HEK293T (cell line): ENCODE measurements around the gene GRM5.

Experiments used
- ARNT ChIP-seq: fragments of 450-650 bp; IDR thresholded peaks from 2 replicates; pipeline ENCODE4 v1.6.1; 2017; ENCODE audit warnings: mild to moderate bottlenecking
- CTBP1 ChIP-seq: fragments of 450-650 bp; IDR thresholded peaks from 2 replicates; pipeline ENCODE4 v1.6.1; 2016; ENCODE audit warnings: borderline replicate concordance
- FOXA1 ChIP-seq: fragments of 450-650 bp; IDR thresholded peaks from 2 replicates; pipeline ENCODE4 v1.6.1; 2016; ENCODE audit warnings: mild to moderate bottlenecking
- FOXM1 ChIP-seq: fragments of 450-650 bp; IDR thresholded peaks from 2 replicates; pipeline ENCODE4 v1.6.1; 2017; ENCODE audit warnings: mild to moderate bottlenecking, borderline replicate concordance
- SP1 ChIP-seq: fragments of 450-650 bp; IDR thresholded peaks from 2 replicates; pipeline ENCODE4 v1.6.1; 2017
- SUZ12 ChIP-seq: fragments of 450-650 bp; IDR thresholded peaks from 2 replicates; pipeline ENCODE4 v1.6.1; 2016; ENCODE audit warnings: mild to moderate bottlenecking
- TARDBP ChIP-seq: fragments of 450-650 bp; IDR thresholded peaks from 2 replicates; pipeline ENCODE4 v1.6.1; 2016
- TF ChIP-seq, protein P1 (sequence below): fragments of 450-650 bp; IDR thresholded peaks from 2 replicates; pipeline ENCODE4 v1.6.1; 2016

- TF ChIP-seq SP1: no peak
- TF ChIP-seq, protein P1, sequence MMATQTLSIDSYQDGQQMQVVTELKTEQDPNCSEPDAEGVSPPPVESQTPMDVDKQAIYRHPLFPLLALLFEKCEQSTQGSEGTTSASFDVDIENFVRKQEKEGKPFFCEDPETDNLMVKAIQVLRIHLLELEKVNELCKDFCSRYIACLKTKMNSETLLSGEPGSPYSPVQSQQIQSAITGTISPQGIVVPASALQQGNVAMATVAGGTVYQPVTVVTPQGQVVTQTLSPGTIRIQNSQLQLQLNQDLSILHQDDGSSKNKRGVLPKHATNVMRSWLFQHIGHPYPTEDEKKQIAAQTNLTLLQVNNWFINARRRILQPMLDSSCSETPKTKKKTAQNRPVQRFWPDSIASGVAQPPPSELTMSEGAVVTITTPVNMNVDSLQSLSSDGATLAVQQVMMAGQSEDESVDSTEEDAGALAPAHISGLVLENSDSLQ: no peak
- TF ChIP-seq FOXA1: no peak
- TF ChIP-seq FOXM1: no peak
- TF ChIP-seq TARDBP: no peak
- no peak for TF ChIP-seq SUZ12
- no peak for TF ChIP-seq ARNT
- no peak for TF ChIP-seq CTBP1
These were observed 436.3 kb downstream of the GRM5 start for GRCh38 chr11:88629496-88629895.
